K562 (cell line): ENCODE measurements around the gene THAP4.

ENCODE experiments used
- FOS ChIP-seq: IDR thresholded peaks from 3 replicates; pipeline ENCODE4 v1.6.1; 2011; ENCODE audit not compliant: insufficient read length; ENCODE audit errors: extremely low read depth
- FOXA3 ChIP-seq, 2 experiments: fragments of 450-650 bp in 1 of 2; sonication (generic) in 1 of 2; formaldehyde crosslinking; IDR thresholded peaks in 1 of 2; conservative IDR thresholded peaks in 1 of 2; 2 replicates each; pipeline versions ENCODE4 v1.4.0 to v1.8.0; 2020 to 2022; ENCODE audit warnings: mild to moderate bottlenecking in 2 of 2, missing genetic modification reagents in 1 of 2
- NCOA1 ChIP-seq: fragments of 450-650 bp; IDR thresholded peaks from 2 replicates; pipeline ENCODE4 v1.6.1; 2016; ENCODE audit warnings: low read depth

GRCh38 chr2:241665731-241666440 is 28.9 kb upstream of the THAP4 start:
- TF ChIP-seq NCOA1 (no peak), FOXA3 (CRISPR knock-in tag; conservative IDR thresholded peaks at IDR 0.05 in 1 of 2, IDR thresholded peaks at IDR 0.05 in 1 of 2) (no peak), FOS (no peak)
